Measurements from ENCODE around the gene ANG.

- TF ChIP-seq POLR2AphosphoS5 (IDR thresholded peaks at IDR 0.05; ENCODE audit: borderline replicate concordance, low read depth, low read length) (no peak), EZH2 (IDR thresholded peaks at IDR 0.05) (no peak)
Measured at GRCh38 chr14:20723488-20723887, 34.9 kb downstream of the ANG start.

Measured in SK-N-MC (cell line).